ENCODE measurements around the gene PKHD1.
"Not testable (repeated sequence)": the region's sequence is repeated elsewhere in the genome, so short reads cannot be mapped to it uniquely, and the experiment has no call there.

PKHD1 gene

DNA sequence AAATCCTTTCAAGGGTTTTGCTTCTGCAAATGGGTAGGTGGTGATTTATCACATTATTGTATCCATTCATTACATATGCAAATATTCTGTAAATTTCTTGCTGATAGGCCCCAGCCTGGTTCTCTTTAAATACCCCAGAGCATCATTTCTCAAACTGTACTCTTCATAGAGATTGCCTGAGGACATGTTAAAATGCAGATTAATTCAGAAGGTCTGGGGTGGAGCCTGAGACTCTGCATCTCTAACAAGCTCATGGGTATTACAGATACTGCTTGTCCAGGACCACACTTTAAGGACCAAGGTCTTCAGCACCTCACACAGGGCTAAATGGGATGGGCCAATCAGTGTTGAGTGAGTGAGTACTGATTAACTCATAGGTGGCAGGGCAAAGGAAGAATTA, 46.3 kb downstream of the PKHD1 start:
- no peak for DNase-seq

DNA sequence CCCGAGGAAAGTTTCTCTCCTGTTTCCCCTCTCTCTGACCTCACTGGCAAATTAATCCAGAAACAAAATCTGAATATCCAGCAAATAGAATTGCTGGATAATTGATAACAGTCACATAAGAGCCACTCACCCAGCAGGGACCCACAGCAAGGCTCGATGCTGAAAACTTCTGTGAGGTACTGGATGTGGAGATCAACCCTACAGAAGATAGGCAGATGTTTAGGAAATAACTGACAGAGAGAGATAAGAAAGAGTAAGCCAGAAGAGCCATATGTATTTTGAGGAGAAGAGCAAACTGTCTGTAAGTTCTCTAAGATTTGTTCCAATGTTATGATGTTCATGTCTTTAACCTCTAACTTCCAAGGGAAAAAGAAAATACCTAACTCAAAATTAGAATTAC, 59.7 kb downstream of the PKHD1 start:
- no peak for DNase-seq

DNA sequence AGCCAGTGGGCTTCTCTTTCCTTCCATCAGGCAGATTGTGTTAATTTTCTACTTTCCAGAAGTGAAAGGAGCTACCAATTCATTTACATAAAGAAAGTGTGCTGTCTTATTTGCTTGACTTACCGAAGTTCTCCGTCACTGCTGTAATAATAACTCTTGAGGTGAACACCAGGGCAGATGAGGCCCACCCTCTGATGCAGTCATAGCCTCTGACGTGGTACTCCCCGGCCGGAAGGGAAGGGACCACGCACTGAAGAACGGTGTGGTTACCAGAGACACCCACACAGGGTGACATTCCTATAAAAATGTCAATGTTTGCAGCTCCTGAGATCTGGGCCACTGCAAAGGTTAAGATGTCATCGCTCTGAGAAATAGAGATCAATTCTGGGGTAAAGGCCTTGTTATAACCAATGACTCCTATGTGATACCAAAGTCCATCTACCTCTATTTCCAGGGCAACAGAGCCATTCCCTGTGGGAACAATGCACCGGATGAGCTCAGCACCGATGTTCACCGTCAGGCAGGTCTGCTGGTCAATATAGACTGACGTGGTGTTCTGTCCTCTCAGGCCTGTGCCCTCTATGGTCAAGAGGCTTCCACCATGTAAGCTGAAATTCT, 62.9 kb downstream of the PKHD1 start:
- no peak for DNase-seq

DNA sequence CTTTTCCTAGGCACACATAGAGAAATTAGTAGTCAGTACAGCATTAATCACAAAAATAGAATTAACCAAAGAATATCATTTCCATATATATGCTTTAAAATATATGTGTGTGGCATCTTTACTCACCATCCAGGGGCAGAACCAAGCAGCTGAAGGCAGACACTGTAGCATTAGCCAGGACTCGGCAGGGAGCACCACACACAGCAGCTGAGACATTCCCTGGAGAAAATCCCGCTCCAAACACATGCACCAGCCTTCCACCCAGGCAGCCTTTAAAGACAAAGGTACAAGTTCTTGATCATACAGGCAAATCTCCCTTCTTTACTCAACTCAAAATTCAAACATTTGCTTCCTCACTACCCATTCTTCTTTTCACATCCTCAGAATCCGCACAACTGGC, 64.7 kb downstream of the PKHD1 start:
- no peak for DNase-seq

DNA sequence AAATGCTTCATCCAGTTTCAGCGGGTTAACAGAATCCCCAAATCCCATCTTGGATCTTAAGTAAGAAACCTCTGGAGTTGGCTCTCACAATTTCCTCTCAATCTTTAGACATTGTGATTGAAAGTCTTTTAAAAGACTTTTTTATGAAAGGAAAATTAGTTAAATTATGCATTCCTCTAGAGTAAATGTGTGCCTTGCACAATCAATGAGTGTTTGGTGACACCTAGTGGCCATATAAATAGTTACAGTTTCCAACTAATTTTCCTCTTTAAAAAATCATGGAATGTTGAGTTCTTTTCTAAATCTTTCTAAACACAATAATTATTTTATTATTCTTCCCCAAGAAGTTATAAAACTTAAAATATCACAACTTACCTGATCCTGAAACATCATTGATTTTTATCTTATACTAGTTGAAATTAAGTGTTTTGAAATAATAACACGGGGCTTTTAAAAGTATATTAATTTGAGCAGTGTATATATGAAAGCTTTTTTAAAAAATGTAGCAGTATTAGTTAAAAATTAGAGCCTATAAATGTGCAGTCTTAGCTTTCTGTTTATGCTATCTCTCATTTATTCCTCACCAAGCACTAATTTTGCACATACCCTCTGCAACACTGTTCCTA, 66.4 kb downstream of the PKHD1 start:
- no peak for DNase-seq

GRCh38 chr6:52019881-52020280, 67.5 kb downstream of the PKHD1 start:
- DNase-seq, result no peak

GRCh38 chr6:52019092-52019491, 68.3 kb downstream of the PKHD1 start:
- DNase-seq, result no peak

DNA sequence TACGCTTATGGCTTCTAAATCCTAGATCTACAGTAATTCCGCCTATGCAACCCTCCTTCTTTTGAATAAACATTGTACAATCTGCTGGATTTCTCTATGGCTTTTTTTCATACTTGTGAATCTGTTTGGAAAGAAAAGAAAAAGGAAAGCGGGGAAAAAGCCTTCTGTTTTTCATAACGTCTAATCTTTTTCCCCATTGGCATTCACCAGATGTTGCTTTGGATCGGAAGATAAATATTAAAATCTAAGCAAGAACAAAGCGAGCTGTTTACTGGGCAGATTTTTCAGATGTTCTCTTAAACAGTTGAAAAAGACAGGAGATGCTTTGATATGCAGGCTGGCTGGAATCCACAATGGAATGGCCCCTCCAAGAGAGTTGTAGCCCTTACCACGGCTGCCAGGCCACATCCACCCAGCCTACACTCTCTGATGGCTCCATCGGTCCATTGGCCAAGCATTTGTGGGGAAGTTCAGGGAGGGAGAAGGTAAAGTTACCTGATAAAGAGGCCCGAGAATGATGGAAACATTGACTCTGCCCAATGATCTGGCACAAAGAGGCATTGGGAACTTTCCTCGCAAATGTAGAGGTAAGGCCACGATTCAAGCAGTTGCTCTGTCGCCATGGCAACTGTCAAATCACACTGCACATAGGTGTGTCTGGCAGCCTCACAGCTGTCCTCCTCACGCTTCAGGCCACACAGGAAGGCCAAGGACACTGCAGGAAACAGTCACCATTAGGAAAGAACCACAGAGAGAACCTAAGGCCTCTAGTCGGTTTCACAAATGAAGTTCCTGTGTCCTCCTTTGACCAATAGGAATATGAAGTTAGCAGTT, 70.3 kb downstream of the PKHD1 start:
- no peak for DNase-seq

- no peak for DNase-seq
These were observed 71.5 kb downstream of the PKHD1 start for GRCh38 chr6:52015953-52016352.

DNA sequence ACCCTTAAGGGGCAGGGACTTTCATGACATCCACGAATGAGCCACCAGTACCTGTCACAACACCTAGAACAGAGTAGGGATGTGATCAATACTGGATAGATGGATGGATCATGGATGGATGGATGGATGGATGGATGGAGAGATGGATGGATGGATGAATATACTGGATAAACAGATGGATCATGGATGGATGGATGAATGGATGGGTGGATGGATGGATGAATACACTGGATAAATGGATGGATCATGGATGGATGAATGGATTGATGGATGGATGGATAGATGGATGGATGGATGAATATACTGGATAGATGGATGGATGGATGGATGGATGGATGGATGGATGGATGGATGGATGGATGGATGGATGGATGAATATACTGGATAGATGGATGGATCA, 73.0 kb downstream of the PKHD1 start:
- DNase-seq, result no peak

- DNase-seq, result no peak
These were observed 74.4 kb downstream of the PKHD1 start for GRCh38 chr6:52013035-52013434.

DNA sequence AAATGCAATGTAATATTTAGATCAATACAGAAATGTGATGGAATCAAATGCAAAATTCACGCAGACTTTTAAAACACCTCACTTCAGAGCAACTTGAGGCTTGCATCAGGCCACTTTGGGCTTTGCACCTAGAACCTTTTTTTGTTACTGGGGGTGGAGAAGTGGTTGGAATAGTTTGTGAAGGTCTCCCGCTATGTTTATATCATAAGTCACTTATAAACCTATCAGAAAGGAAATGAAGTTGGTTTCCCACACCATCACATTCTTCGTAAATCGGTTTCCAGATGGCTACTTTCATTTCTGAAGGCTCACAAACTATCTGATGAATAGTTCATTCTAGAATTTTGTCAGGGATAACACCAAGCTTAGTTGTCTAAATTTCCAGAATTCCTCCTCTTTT, 74.8 kb downstream of the PKHD1 start:
- no peak for DNase-seq

DNA sequence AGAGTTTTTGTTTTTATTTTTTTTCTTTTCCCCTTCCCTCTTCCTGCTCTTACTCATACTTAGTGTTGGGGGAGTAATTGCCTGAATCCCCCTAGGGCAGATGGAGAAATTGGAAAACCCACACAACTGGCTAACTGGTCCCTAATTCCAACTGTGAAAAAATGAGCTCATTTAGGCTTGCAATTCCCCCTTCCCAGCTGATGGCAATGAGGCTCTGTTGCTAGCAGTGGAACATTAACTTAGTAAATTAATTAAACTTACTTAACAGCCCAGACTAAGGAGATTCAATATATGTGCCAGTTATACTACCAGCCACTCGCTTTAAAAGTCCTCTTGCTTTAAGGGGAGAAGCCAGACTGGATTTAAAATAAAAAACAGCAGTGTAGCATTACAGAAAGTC, 76.6 kb downstream of the PKHD1 start:
- no peak for DNase-seq

- no peak for DNase-seq
These were observed 77.3 kb downstream of the PKHD1 start for GRCh38 chr6:52010145-52010544.

DNA sequence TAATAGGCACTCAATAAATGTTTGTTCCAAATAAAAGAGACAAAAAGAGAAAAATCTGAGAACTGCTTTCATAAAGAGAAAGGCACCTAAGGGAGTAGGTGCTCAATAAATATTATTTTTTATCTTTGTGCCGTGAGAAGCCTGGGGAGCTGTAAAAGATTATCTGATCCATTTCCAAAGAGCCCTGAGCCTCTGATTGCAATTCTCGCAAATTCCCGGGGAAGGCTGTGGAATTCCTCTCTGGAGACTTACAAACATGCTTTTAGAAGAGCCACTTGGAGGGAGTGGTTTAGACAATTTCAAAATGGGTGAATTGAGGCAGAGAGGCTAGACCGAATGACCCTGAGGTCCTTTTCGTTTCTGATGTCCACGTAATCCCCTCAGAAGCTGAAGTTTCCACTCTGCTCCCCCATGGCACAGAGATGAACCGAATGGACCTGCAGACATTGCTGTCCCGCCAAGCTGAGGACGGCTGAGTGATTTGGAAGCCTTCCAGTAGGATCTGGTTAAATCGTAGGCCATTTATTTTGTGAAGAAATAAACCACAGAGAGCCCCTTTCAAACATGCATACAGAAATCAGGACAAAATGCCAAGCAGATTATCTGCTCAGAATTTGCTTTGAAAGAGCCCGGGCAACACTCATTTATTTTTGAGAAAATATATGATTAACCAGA, 77.8 kb downstream of the PKHD1 start:
- no peak for DNase-seq

DNA sequence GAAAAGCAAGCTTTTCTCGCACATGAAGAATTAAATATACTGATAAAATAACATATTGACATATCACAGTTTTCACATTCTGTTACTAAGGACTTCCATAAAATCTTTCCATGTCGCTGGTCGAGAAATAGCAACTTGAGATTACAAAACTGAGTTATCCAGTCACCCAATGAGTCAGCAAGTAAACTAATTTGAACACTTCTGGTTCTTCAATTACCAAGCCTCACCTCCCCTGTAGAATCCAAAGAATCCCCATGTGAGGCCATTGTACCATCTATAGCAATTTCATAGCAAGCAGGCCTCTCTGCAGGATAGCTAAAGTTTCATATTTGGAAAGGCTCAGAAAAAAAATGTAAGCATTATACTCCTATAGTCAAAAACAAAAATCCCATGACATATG, 87.3 kb downstream of the PKHD1 start:
- no peak for DNase-seq

- DNase-seq, result no peak
These were observed 91.0 kb downstream of the PKHD1 start for GRCh38 chr6:51996296-51996947.

GRCh38 chr6:51995214-51995755, 92.1 kb downstream of the PKHD1 start:
- no peak for DNase-seq

DNA sequence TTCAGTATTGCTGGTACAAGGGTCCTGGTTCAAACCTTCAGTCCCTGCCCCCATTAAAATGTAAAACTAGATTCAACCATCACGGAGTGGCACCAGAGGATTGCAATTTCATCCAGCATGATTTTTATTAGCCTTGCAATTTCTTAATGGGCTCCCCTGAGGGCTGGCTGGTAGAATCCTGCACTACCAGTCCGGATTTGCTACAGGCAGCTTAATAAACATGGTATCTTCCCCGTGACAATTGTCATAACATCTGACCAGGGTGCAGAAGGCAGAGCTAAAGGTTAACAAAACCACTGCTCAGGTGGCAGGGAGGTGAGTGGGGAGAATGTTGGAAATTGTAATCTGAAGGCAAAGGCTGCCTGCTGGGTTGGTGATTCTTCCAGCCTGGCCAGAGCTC, 94.5 kb downstream of the PKHD1 start:
- no peak for DNase-seq

DNA sequence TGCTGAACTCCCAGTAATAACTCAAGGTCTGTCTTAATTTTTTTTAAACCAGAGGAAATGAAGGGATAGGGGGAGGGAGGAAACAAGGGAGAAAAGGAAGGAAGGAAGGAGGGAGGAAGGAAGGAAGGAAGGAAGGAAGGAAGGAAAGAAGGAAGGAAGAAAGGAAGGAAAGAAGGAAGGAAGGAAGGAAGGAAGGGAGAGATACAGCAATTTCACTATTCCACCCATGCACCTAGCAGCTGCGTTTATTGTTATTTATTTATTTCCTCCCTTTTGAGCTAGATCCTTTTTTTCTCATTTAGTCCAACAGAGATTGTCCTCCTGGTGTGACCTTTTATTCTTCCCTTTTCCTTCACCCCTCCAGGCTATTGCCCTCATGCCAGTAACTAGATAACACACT, 97.6 kb downstream of the PKHD1 start:
- DNase-seq, result no peak

GRCh38 chr6:51986864-51987263, 100.5 kb downstream of the PKHD1 start:
- no peak for DNase-seq

DNA sequence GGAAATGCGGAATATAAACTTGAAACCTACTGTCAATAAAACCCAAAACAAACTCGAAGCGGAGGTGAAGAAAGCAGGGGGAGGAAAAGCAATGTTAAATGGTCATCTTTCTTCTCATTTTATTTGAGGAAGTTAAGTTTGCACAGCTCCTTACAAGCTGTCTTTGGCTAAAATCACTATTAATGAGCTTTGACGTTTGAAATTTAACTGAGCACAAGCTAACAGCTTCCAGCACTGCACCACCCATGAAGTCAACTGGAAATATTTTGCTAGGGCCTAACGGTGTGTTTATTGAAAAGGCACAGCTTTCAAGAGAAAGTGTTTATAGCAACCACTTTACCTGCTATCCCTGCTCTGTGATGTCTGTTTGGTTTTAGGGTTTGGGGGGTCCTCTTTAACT, 103.8 kb downstream of the PKHD1 start:
- no peak for DNase-seq

DNA sequence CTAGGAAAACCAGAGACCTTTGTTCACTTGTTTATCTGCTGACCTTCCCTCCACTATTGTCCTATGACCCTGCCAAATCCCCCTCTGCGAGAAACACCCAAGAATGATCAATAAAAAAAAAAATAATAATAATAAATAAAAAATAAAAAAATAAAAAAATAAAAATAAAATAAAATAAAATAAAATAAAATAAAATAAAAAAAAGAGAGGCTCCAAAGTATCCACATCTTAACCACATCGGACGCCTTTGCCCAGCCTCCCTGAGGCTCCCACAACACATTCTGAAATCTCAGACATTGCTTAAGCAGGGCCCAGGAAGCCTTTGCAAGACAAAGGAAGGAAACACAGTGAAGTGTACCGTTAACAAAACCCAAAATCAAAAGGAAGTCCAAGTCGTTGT, 104.7 kb downstream of the PKHD1 start:
- not testable (repeated sequence) for DNase-seq

Data from NCI-H187 (cell line).